ENCODE measurements around the gene CPED1. TPM values are rescaled to one million over a fixed set of nuclear protein-coding genes. Genes with fewer than 3 reads are reported as not detected.

The CPED1 gene
- total and polyA plus RNA-seq, 2 experiments from 2014 or later, result 0.17 to 0.47 TPM

GRCh38 chr7:121016966-121017365 lies 28.5 kb downstream of the CPED1 start:
- Mint-ChIP-seq H3K9me3 (no peaks in the 10 kb centered on the region), H3K4me1 (no peaks in the 10 kb centered on the region), H3K27ac (no peak overlapping the region), H3K27me3 (ENCODE audit: insufficient read depth, low read depth, poor library complexity) (no peaks in the 10 kb centered on the region), H3K36me3 (ENCODE audit: low read depth) (no peaks in the 10 kb centered on the region), H3K4me3 (no peak overlapping the region)
- no peak for ATAC-seq
- Histone ChIP-seq H3K27ac (ENCODE audit: low read depth) (no peak overlapping the region), H3K4me1 (ENCODE audit: insufficient read depth) (no peaks in the 10 kb centered on the region), H3K27me3 (ENCODE audit: insufficient read depth) (no peaks in the 10 kb centered on the region), H3K79me2 (replicated peaks; ENCODE audit: insufficient read depth) (no peaks in the 10 kb centered on the region), H4K20me1 (replicated peaks; ENCODE audit: insufficient read depth) (no peaks in the 10 kb centered on the region), H3K4me2 (no peak overlapping the region), H3F3A (replicated peaks; ENCODE audit: low read depth) (no peaks in the 10 kb centered on the region), H3K36me3 (ENCODE audit: insufficient read depth) (no peaks in the 10 kb centered on the region), H2AFZ (no peak overlapping the region), H3K4me3 (no peak overlapping the region), H3K9me2 (ENCODE audit: insufficient read depth) (no peaks in the 10 kb centered on the region)
- DNase-seq (ENCODE audit: low spot score), result no peak
- TF ChIP-seq POLR2AphosphoS5 (IDR thresholded peaks at IDR 0.05; ENCODE audit: low read depth) (no peak), EZH2phosphoT487 (IDR thresholded peaks at IDR 0.05; ENCODE audit: unreplicated experiment) (no peak), ZNF114 (CRISPR knock-in tag; IDR thresholded peaks at IDR 0.05) (no peak), JUNB (IDR thresholded peaks at IDR 0.05; ENCODE audit: unreplicated experiment) (no peak), ZNF331 (CRISPR knock-in tag; IDR thresholded peaks at IDR 0.05; ENCODE audit: low read depth) (no peak), ETS1 (IDR thresholded peaks at IDR 0.05) (no peak), ZNF462 (CRISPR knock-in tag; IDR thresholded peaks at IDR 0.05) (no peak), CTCF (conservative IDR thresholded peaks at IDR 0.05; ENCODE audit: low read depth in 2 of 2) (no peak), STAT1 (IDR thresholded peaks at IDR 0.05; ENCODE audit: unreplicated experiment) (no peak), CREB1 (CRISPR knock-in tag; IDR thresholded peaks at IDR 0.05; ENCODE audit: low read depth) (no peak), REST (IDR thresholded peaks at IDR 0.05; ENCODE audit: unreplicated experiment) (no peak), EZH2 (IDR thresholded peaks at IDR 0.05; ENCODE audit: low read depth, unreplicated experiment) (no peak), NANOG (IDR thresholded peaks at IDR 0.05; ENCODE audit: borderline replicate concordance) (no peak)

Measured in GM23338 (cell line).